ENCODE data around the gene ODF4. TPM values are rescaled to one million over a fixed set of nuclear protein-coding genes. Genes with fewer than 3 reads are reported as not detected.

ODF4 gene
- total and polyA plus RNA-seq, 7 experiments from 2014 or later, result not detected

DNA sequence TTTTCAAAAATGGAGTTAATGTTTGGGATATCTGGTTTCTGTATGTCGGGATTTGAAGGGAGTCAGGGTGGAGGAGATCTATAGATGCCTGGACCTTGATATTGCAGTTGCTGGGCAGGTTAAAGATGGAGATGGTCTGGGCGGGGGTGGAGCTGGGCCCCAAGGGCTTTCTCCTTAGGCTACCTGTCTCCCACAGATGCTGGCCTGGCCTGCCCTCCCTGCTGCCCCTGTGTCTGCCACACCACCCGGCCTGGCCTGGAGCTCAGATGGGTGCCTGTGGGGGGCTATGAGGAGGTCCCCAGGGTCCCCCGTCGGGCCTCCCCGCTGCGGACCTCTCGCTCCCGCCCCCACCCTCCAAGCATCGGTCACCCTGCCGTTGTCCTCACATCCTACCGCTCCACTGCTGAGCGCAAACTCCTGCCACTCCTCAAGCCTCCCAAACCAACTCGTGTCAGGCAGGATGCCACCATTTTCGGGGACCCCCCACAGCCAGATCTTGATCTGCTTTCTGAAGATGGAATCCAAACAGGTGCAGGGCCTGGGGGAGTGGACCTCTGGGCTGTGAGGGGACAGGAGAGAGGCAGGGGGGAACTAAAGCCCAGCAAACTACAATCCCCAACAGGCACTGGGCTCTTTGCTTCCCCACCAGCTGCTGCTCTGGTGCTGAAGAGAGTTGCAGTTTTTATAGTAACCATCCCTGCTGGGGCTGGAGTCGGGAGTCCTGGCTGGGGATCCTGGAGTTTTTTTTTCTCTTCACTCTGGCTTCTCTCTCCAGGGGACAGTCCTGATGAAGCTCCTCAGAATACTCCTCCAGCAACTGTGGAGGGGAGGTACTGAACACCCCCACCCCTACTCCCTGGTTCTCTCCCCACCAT, 26.7 kb upstream of the ODF4 start:
- POLR2A ChIA-PET, result interaction anchor here (0.5 kb wide), 1 partner anchor 1150 kb away, joined by 3 read pairs; no protein-coding TSS in a partner anchor
- H3K9me3 Mint-ChIP-seq, result no peaks in the 10 kb centered on the region
- Histone ChIP-seq H3K4me3 (ENCODE audit: low read length) (no peak overlapping the region), H3K4me1 (ENCODE audit: control insufficient read depth in 2 of 2, insufficient read depth in 2 of 2, low read length in 2 of 2) (peaks cover 0 to 4% of the 10 kb centered on the region in 2 donors), H3K36me3 (ENCODE audit: control insufficient read depth in 2 of 3, insufficient read depth in 3 of 3, low read length in 3 of 3) (no peaks in the 10 kb centered on the region), H3K27ac (ENCODE audit: low read depth, low read length) (no peak overlapping the region), H3K27me3 (ENCODE audit: control insufficient read depth in 2 of 2, insufficient read depth in 2 of 2, low read length in 2 of 2) (no peaks in the 10 kb centered on the region), H3K9me3 (ENCODE audit: control insufficient read depth in 2 of 3, low read length in 3 of 3) (no peaks in the 10 kb centered on the region)
- H3K27ac Mint-ChIP-seq, result no peak overlapping the region
- no peaks in the 10 kb centered on the region for H3K36me3 Mint-ChIP-seq
- ATAC-seq (no peak), DNase-seq (no peak)
- intact Hi-C loops (cut with micrococcal nuclease), result no loop called here
- H3K4me1 Mint-ChIP-seq, result peaks cover 0 to 8% (median 0%) of the 10 kb centered on the region in 7 donors
- CTCF ChIA-PET, result interaction anchor here (1.0 kb wide), 1 partner anchor 11 kb away, joined by 4 read pairs; no protein-coding TSS in a partner anchor
- H3K4me3 Mint-ChIP-seq, result no peak overlapping the region
- peaks cover 4 to 24% (median 10%) of the 10 kb centered on the region in 5 donors for H3K27me3 Mint-ChIP-seq

DNA sequence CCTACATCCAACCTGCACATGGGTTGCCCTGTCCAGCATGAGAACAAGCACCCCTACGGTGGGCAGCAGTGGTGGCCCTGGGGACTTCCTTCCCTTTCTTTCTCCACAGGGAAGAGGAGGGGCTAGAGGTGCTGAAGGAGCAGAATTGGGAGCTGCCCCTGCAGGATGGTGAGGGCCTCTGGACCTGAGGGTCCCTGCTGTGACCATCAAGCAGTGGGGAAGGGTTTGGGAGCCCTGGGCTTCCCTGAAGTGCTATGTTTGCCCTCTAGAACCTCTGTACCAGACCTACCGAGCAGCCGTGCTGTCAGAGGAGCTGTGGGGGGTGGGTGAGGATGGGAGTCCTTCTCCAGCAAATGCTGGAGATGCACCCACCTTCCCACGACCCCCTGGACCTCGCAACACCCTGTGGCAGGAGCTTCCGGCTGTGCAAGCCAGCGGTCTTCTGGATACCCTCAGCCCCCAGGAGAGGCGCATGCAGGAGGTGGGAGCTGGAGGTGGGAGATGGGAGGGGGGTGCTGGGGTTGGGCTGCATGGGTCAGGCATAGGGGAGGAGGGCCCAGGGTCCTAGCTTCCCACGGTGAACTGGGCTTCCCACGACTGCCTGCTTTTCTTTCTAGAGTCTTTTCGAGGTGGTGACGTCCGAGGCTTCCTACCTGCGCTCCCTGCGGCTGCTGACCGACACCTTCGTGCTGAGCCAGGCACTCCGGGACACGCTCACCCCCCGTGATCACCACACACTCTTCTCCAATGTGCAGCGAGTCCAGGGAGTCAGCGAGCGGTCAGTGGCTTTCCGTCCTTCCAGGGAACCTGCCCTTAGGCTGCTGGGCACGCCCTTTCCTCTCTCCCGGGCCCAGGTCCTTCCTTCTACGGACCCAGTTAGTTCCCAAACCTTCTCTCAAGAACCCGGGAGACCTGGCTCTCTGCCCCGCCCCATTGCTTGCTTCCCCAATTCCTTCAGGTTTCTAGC, 24.6 kb upstream of the ODF4 start:
- peaks cover 0 to 8% (median 0%) of the 10 kb centered on the region in 7 donors for H3K4me1 Mint-ChIP-seq
- POLR2A ChIA-PET, result no interaction called here
- no peak overlapping the region for H3K27ac ChIP-seq (ENCODE audit: low read depth, low read length)
- H3K9me3 ChIP-seq (ENCODE audit: control insufficient read depth in 2 of 3, low read length in 3 of 3), result no peaks in the 10 kb centered on the region
- H3K27me3 ChIP-seq (ENCODE audit: control insufficient read depth in 2 of 2, insufficient read depth in 2 of 2, low read length in 2 of 2), result no peaks in the 10 kb centered on the region
- CTCF ChIA-PET, result no interaction called here
- H3K4me1 ChIP-seq (ENCODE audit: control insufficient read depth in 2 of 2, insufficient read depth in 2 of 2, low read length in 2 of 2), result peaks cover 0 to 3% of the 10 kb centered on the region in 2 donors
- intact Hi-C loops (cut with micrococcal nuclease), result no loop called here
- no peak overlapping the region for H3K27ac Mint-ChIP-seq
- H3K4me3 Mint-ChIP-seq, result no peak overlapping the region
- H3K36me3 ChIP-seq (ENCODE audit: control insufficient read depth in 2 of 3, insufficient read depth in 3 of 3, low read length in 3 of 3), result no peaks in the 10 kb centered on the region
- no peaks in the 10 kb centered on the region for H3K9me3 Mint-ChIP-seq
- no peak for ATAC-seq
- H3K27me3 Mint-ChIP-seq, result peaks cover 4 to 24% (median 10%) of the 10 kb centered on the region in 5 donors
- no peaks in the 10 kb centered on the region for H3K36me3 Mint-ChIP-seq
- DNase-seq, result no peak
- H3K4me3 ChIP-seq (ENCODE audit: low read length), result no peak overlapping the region

DNA sequence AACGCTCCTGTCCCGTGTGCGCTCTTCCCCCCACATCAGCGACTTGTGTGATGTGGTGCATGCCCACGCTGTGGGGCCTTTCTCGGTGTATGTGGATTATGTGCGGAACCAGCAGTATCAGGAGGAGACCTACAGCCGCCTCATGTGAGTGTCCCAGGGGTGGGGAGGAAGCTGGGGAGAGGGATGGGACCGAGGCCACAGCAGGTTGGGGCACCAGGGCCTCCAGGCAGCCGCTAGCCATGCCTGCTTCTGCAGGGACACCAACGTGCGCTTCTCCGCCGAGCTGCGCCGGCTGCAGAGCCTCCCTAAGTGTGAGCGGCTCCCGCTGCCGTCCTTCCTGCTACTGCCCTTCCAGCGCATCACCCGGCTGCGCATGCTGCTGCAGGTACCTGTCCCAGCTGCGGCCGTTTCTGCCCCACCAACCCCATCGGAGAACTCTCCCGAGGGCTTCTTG, 23.8 kb upstream of the ODF4 start:
- CTCF ChIA-PET, result no interaction called here
- Mint-ChIP-seq H3K9me3 (no peaks in the 10 kb centered on the region), H3K36me3 (no peaks in the 10 kb centered on the region), H3K4me3 (no peak overlapping the region), H3K27me3 (peaks cover 4 to 22% (median 12%) of the 10 kb centered on the region in 5 donors), H3K27ac (no peak overlapping the region), H3K4me1 (peaks cover 0 to 8% (median 0%) of the 10 kb centered on the region in 7 donors)
- intact Hi-C loops (cut with micrococcal nuclease), result no loop called here
- Histone ChIP-seq H3K27ac (ENCODE audit: low read depth, low read length) (no peak overlapping the region), H3K4me1 (ENCODE audit: control insufficient read depth in 2 of 2, insufficient read depth in 2 of 2, low read length in 2 of 2) (no peaks in the 10 kb centered on the region), H3K27me3 (ENCODE audit: control insufficient read depth in 2 of 2, insufficient read depth in 2 of 2, low read length in 2 of 2) (no peaks in the 10 kb centered on the region), H3K9me3 (ENCODE audit: control insufficient read depth in 2 of 3, low read length in 3 of 3) (no peaks in the 10 kb centered on the region), H3K4me3 (ENCODE audit: low read length) (no peak overlapping the region), H3K36me3 (ENCODE audit: control insufficient read depth in 2 of 3, insufficient read depth in 3 of 3, low read length in 3 of 3) (no peaks in the 10 kb centered on the region)
- POLR2A ChIA-PET, result no interaction called here
- ATAC-seq, result no peak
- no peak for DNase-seq

DNA sequence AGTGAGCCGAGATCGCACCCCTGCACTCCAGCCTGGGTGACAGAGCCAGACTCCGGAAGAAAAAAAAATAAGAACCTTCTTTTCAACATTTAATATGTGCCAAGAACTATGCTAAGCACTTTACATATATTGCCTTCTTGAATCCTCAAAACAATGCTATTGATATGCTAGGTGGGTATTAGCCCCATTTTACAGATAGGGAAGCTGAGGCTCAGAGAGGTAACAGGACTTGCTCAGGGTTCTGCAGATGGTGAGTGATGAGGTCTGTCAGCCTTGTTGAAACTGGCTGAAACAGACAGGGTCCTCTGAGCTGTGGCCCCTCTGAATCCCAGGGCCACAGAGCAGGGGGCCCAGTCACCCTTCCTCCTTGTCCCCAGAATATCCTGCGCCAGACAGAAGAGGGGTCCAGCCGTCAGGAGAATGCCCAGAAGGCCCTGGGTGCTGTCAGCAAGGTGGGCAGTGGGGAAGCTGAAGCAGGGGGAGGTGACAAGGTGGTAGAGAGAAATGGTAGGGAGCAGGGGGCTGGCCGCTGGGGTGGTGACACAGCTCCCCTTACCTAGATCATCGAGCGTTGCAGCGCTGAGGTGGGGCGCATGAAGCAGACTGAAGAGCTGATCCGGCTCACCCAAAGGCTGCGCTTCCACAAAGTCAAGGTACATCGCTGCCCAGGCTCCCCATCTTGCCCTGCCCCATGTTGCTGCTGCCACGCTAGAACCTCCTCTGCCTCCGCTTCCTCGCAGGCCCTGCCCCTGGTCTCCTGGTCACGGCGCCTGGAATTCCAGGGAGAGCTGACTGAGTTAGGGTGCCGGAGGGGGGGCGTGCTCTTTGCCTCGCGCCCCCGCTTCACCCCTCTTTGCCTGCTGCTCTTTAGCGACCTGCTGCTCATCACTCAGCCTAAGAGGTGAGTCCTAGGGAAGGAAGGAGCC, 21.4 kb upstream of the ODF4 start:
- H3K9me3 Mint-ChIP-seq, result no peaks in the 10 kb centered on the region
- DNase-seq (no peak), ATAC-seq (no peak)
- Histone ChIP-seq H3K4me3 (ENCODE audit: low read length) (no peak overlapping the region), H3K9me3 (ENCODE audit: control insufficient read depth in 2 of 3, low read length in 3 of 3) (no peaks in the 10 kb centered on the region), H3K4me1 (ENCODE audit: control insufficient read depth in 2 of 2, insufficient read depth in 2 of 2, low read length in 2 of 2) (no peaks in the 10 kb centered on the region), H3K27ac (ENCODE audit: low read depth, low read length) (no peak overlapping the region), H3K27me3 (ENCODE audit: control insufficient read depth in 2 of 2, insufficient read depth in 2 of 2, low read length in 2 of 2) (no peaks in the 10 kb centered on the region), H3K36me3 (ENCODE audit: control insufficient read depth in 2 of 3, insufficient read depth in 3 of 3, low read length in 3 of 3) (no peaks in the 10 kb centered on the region)
- peaks cover 4 to 18% (median 10%) of the 10 kb centered on the region in 5 donors for H3K27me3 Mint-ChIP-seq
- CTCF ChIA-PET, result interaction anchor here (0.6 to 1.1 kb wide), 3 partner anchors 17 to 184 kb away, joined by 3 to 4 read pairs (median 3); no protein-coding TSS in a partner anchor
- H3K27ac Mint-ChIP-seq, result no peak overlapping the region
- H3K4me3 Mint-ChIP-seq, result no peak overlapping the region
- POLR2A ChIA-PET, result no interaction called here
- intact Hi-C loops (cut with micrococcal nuclease), result no loop called here
- no peaks in the 10 kb centered on the region for H3K36me3 Mint-ChIP-seq
- H3K4me1 Mint-ChIP-seq, result peaks cover 0 to 2% (median 0%) of the 10 kb centered on the region in 7 donors

DNA sequence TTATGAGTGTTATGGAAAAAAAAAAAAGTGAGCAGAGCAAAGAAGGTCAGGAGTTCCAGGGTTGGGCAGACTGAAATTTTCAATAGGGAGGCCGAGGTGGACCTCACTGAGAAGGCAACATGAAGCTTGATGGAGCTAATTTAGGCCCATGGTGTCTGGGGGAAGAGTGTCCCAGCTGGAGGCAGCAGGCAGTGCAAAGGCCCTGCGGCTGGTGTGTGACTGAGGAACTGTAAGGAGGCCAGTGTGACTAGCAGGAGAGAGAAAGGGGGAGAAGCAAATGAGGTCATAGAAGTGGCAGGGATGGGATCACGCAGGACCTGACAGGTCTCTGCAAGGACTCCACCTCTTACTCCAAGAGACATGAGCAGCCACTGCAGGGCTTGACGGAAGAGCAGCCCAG, 19.4 kb upstream of the ODF4 start:
- peaks cover 9 to 23% (median 18%) of the 10 kb centered on the region in 5 donors for H3K27me3 Mint-ChIP-seq
- no peaks in the 10 kb centered on the region for H3K9me3 Mint-ChIP-seq
- ChIA-PET POLR2A (no interaction called here), CTCF (no interaction called here)
- no peak for ATAC-seq
- Histone ChIP-seq H3K9me3 (ENCODE audit: control insufficient read depth in 2 of 3, low read length in 3 of 3) (no peaks in the 10 kb centered on the region), H3K27ac (ENCODE audit: low read depth, low read length) (no peak overlapping the region), H3K4me3 (ENCODE audit: low read length) (no peak overlapping the region), H3K27me3 (ENCODE audit: control insufficient read depth in 2 of 2, insufficient read depth in 2 of 2, low read length in 2 of 2) (no peaks in the 10 kb centered on the region), H3K36me3 (ENCODE audit: control insufficient read depth in 2 of 3, insufficient read depth in 3 of 3, low read length in 3 of 3) (no peaks in the 10 kb centered on the region), H3K4me1 (ENCODE audit: control insufficient read depth in 2 of 2, insufficient read depth in 2 of 2, low read length in 2 of 2) (no peaks in the 10 kb centered on the region)
- DNase-seq, result no peak
- H3K4me3 Mint-ChIP-seq, result no peak overlapping the region
- peaks cover 0 to 6% (median 0%) of the 10 kb centered on the region in 7 donors for H3K4me1 Mint-ChIP-seq
- peak overlapping the region in 1 of 9 donors; percentile 36 for H3K27ac Mint-ChIP-seq
- intact Hi-C loops (cut with micrococcal nuclease), result no loop called here
- H3K36me3 Mint-ChIP-seq, result no peaks in the 10 kb centered on the region

DNA sequence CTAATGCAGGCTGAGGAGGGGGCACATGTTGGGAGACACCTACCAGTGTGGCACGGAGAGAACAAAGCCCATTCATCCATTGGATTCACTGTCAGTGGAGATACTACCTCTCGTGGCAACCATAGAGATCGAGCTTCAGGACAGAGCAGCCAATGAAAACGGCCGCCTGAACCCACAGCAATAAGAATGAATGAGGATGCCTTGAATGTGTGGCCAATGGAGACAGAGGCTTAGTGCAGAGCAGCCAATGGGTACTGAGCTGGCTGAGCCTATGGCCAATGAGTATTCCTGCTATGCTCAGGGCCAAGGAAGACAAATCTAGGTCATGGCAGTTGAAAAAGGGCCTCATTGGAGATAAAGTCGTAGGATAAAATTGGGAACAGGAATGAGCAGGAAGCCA, 18.6 kb upstream of the ODF4 start:
- ChIA-PET POLR2A (no interaction called here), CTCF (interaction anchor here (1.2 kb wide), 1 partner anchor 17 kb away, joined by 3 read pairs; no protein-coding TSS in a partner anchor)
- Mint-ChIP-seq H3K4me1 (peaks cover 2 to 9% (median 5%) of the 10 kb centered on the region in 7 donors), H3K36me3 (no peaks in the 10 kb centered on the region), H3K27me3 (peaks cover 13 to 29% (median 19%) of the 10 kb centered on the region in 5 donors), H3K9me3 (peaks cover 0 to under 1% (median 0%) of the 10 kb centered on the region in 11 donors), H3K4me3 (no peak overlapping the region), H3K27ac (no peak overlapping the region)
- no peak overlapping the region for H3K4me3 ChIP-seq (ENCODE audit: low read length)
- H3K9me3 ChIP-seq (ENCODE audit: control insufficient read depth in 2 of 3, low read length in 3 of 3), result no peaks in the 10 kb centered on the region
- H3K36me3 ChIP-seq (ENCODE audit: control insufficient read depth in 2 of 3, insufficient read depth in 3 of 3, low read length in 3 of 3), result no peaks in the 10 kb centered on the region
- H3K4me1 ChIP-seq (ENCODE audit: control insufficient read depth in 2 of 2, insufficient read depth in 2 of 2, low read length in 2 of 2), result peaks cover 0 to under 1% of the 10 kb centered on the region in 2 donors
- ATAC-seq (no peak), DNase-seq (no peak)
- intact Hi-C loops (cut with micrococcal nuclease), result no loop called here
- H3K27ac ChIP-seq (ENCODE audit: low read depth, low read length), result no peak overlapping the region
- no peaks in the 10 kb centered on the region for H3K27me3 ChIP-seq (ENCODE audit: control insufficient read depth in 2 of 2, insufficient read depth in 2 of 2, low read length in 2 of 2)

Data from naive thymus-derived CD4-positive, alpha-beta T cell (primary cell).